ENCODE data around the gene GPR37L1.

GRCh38 chr1:202107801-202108731 is 14.7 kb upstream of the GPR37L1 start:
- TF ChIP-seq CTCF (conservative IDR thresholded peaks at IDR 0.05; ENCODE audit: low read depth, low read length) (no peak), CHD1 (IDR thresholded peaks at IDR 0.05; ENCODE audit: low read depth, low read length) (no peak), POLR2A (IDR thresholded peaks at IDR 0.05; ENCODE audit: low read depth, low read length) (no peak), BHLHE40 (IDR thresholded peaks at IDR 0.05; ENCODE audit: low read depth, low read length) (no peak), USF2 (IDR thresholded peaks at IDR 0.05; ENCODE audit: low read depth, low read length) (no peak), RAD21 (IDR thresholded peaks at IDR 0.05; ENCODE audit: low read length) (no peak)

All from IMR-90 (cell line).